Body of pancreas (tissue), 4 donors: Measurements from ENCODE around the gene TTC39C.

Experiments
- CTCF ChIP-seq, 7 experiments: fragments of 450-650 bp in 4 of 7; fragments of 200-600 bp in 3 of 7; sonication (generic) in 3 of 7; IDR thresholded peaks; one replicate each; pipeline ENCODE4 v1.5.1; 2016 to 2019; ENCODE audit warnings: antibody characterized with exemption in 7 of 7
- POLR2A ChIP-seq, 3 donors: fragments of 450-650 bp; IDR thresholded peaks; one replicate each; pipeline ENCODE4 v1.6.1; 2016; ENCODE audit warnings: antibody characterized with exemption in 3 of 3, mild to moderate bottlenecking in 2 of 3

GRCh38 chr18:24015639-24016631 lies 1.4 kb downstream of the TTC39C start:
- TF ChIP-seq POLR2A (IDR thresholded peaks at IDR 0.05) (no peak), CTCF (IDR thresholded peaks at IDR 0.05) (no peak)
